Measurements from ENCODE around the gene SETD2.

SETD2 gene

DNA sequence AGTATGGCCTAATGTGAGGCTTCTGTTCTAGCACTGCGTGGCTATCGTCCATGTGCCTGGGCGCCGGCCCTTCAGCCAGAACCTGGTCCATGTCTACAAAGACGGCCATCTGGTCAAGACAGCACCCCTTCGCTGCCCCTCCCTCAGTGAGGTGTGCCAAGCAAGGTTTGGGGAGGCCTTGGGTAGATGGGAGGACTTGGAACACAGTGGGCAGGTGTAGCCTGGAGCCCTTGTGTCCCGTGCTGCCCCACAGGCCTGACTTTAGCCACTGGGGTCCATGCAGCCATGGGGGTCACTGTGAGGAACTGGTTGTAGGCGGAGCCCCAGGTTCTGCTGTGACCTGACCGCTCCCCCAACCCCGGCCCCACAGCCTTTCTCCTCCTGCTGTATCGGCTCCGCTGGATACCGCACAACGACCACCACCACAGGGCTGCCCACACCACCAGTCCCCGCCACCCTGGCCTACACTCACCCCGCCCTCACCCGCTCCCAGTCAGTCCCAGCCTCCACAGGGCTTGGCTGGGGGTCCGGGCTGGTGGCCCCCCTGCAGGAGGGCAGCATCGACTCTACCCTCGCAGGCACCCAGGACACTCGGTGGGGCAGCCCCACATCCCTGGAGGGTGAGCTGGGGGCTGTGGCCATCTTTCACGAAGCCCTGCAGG, 167.9 kb downstream of the SETD2 start:
- Histone ChIP-seq H3K9me2 (ENCODE audit: low read depth, low read length) (no peaks in the 10 kb centered on the region), H3K36me3 (ENCODE audit: insufficient read depth, low read length) (peaks cover 27% of the 10 kb centered on the region; the same call in 1 of the 2 replicates), H3K27me3 (ENCODE audit: insufficient read depth, low read length) (no peaks in the 10 kb centered on the region), H2AFZ (ENCODE audit: low read length) (no peak overlapping the region), H3K9ac (ENCODE audit: low read length) (no peak overlapping the region), H4K20me1 (ENCODE audit: insufficient read depth, low read length) (no peaks in the 10 kb centered on the region), H3K4me2 (ENCODE audit: low read length) (no peak overlapping the region), H3K4me1 (ENCODE audit: insufficient read depth, low read length, severe bottlenecking) (no peaks in the 10 kb centered on the region), H3K27ac (ENCODE audit: low read depth, low read length, poor library complexity, severe bottlenecking) (no peak overlapping the region), H3K4me3 (ENCODE audit: low read depth, low read length, poor library complexity, severe bottlenecking) (no peak overlapping the region), H3K9me3 (ENCODE audit: low read length) (no peaks in the 10 kb centered on the region), H3F3A (ENCODE audit: insufficient read depth, low read length) (no peaks in the 10 kb centered on the region), H3K79me2 (ENCODE audit: insufficient read depth, low read length) (no peaks in the 10 kb centered on the region)
- TF ChIP-seq EZH2 (IDR thresholded peaks at IDR 0.05; ENCODE audit: borderline replicate concordance, low read length) = no peak
- TF ChIP-seq, protein P1, sequence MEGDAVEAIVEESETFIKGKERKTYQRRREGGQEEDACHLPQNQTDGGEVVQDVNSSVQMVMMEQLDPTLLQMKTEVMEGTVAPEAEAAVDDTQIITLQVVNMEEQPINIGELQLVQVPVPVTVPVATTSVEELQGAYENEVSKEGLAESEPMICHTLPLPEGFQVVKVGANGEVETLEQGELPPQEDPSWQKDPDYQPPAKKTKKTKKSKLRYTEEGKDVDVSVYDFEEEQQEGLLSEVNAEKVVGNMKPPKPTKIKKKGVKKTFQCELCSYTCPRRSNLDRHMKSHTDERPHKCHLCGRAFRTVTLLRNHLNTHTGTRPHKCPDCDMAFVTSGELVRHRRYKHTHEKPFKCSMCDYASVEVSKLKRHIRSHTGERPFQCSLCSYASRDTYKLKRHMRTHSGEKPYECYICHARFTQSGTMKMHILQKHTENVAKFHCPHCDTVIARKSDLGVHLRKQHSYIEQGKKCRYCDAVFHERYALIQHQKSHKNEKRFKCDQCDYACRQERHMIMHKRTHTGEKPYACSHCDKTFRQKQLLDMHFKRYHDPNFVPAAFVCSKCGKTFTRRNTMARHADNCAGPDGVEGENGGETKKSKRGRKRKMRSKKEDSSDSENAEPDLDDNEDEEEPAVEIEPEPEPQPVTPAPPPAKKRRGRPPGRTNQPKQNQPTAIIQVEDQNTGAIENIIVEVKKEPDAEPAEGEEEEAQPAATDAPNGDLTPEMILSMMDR (IDR thresholded peaks at IDR 0.05; ENCODE audit: low read length) = no peak

GRCh38 chr3:46994801-46995731, 168.8 kb downstream of the SETD2 start:
- H2AFZ ChIP-seq (ENCODE audit: low read length) = no peak overlapping the region

DNA sequence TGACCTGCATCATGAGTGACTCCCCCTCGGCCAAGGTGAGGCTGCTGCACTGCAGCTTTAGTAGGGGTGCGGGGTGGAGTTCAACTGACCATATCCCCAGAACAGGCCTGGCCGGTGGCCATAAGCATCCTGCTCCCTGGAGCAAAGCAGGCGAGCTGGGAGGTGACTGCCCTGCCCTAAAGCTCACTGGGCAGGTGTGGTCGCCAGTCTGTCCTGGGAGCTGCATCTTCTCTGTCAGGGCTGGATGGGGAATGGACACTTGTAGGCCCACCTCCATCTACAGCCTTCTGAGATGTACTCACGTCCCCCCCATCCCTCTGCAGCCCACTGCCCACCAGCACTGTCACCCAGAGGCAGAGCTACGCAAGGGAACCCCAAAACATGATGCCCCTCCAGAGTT, 169.9 kb downstream of the SETD2 start:
- Histone ChIP-seq H3K79me2 (ENCODE audit: insufficient read depth, low read length) (no peaks in the 10 kb centered on the region), H3K4me2 (ENCODE audit: low read length) (no peak overlapping the region), H2AFZ (ENCODE audit: low read length) (no peak overlapping the region), H3K9me2 (ENCODE audit: low read depth, low read length) (no peaks in the 10 kb centered on the region), H3K27me3 (ENCODE audit: insufficient read depth, low read length) (no peaks in the 10 kb centered on the region), H3K36me3 (ENCODE audit: insufficient read depth, low read length) (peaks cover 7% of the 10 kb centered on the region; the same call in 1 of the 2 replicates), H3F3A (ENCODE audit: insufficient read depth, low read length) (no peaks in the 10 kb centered on the region), H3K4me3 (ENCODE audit: low read depth, low read length, poor library complexity, severe bottlenecking) (no peak overlapping the region), H3K9ac (ENCODE audit: low read length) (no peak overlapping the region), H3K4me1 (ENCODE audit: insufficient read depth, low read length, severe bottlenecking) (peaks cover 9% of the 10 kb centered on the region), H4K20me1 (ENCODE audit: insufficient read depth, low read length) (no peaks in the 10 kb centered on the region), H3K27ac (ENCODE audit: low read depth, low read length, poor library complexity, severe bottlenecking) (no peak overlapping the region), H3K9me3 (ENCODE audit: low read length) (no peaks in the 10 kb centered on the region)
- TF ChIP-seq, protein P1 (IDR thresholded peaks at IDR 0.05; ENCODE audit: low read length) = no peak
- TF ChIP-seq EZH2 (IDR thresholded peaks at IDR 0.05; ENCODE audit: borderline replicate concordance, low read length) = no peak

More at GRCh38 chr3:46994801-46995731, 168.8 kb downstream of the SETD2 start:
- H3F3A ChIP-seq (ENCODE audit: insufficient read depth, low read length) = no peaks in the 10 kb centered on the region
- no peaks in the 10 kb centered on the region for H3K9me2 ChIP-seq (ENCODE audit: low read depth, low read length)
- no peaks in the 10 kb centered on the region for H3K27me3 ChIP-seq (ENCODE audit: insufficient read depth, low read length)
- H3K79me2 ChIP-seq (ENCODE audit: insufficient read depth, low read length) = no peaks in the 10 kb centered on the region
- TF ChIP-seq EZH2 (IDR thresholded peaks at IDR 0.05; ENCODE audit: borderline replicate concordance, low read length) = no peak
- TF ChIP-seq, protein P1 (IDR thresholded peaks at IDR 0.05; ENCODE audit: low read length) = no peak
- H3K4me2 ChIP-seq (ENCODE audit: low read length) = no peak overlapping the region
- no peak overlapping the region for H3K4me3 ChIP-seq (ENCODE audit: low read depth, low read length, poor library complexity, severe bottlenecking)
- no peak overlapping the region for H3K27ac ChIP-seq (ENCODE audit: low read depth, low read length, poor library complexity, severe bottlenecking)
- no peaks in the 10 kb centered on the region for H3K9me3 ChIP-seq (ENCODE audit: low read length)
- peaks cover 18% of the 10 kb centered on the region; the same call in 1 of the 2 replicates for H3K36me3 ChIP-seq (ENCODE audit: insufficient read depth, low read length)
- peaks cover 9% of the 10 kb centered on the region for H3K4me1 ChIP-seq (ENCODE audit: insufficient read depth, low read length, severe bottlenecking)
- no peaks in the 10 kb centered on the region for H4K20me1 ChIP-seq (ENCODE audit: insufficient read depth, low read length)
- H3K9ac ChIP-seq (ENCODE audit: low read length) = no peak overlapping the region

All from OCI-LY1 (cell line).